Measurements from ENCODE around the gene KHDRBS1. TPM values are rescaled to one million over a fixed set of nuclear protein-coding genes. Genes with fewer than 3 reads are reported as not detected.

KHDRBS1 gene
- total and polyA plus RNA-seq, 9 of the 15 experiments (the other 6 are each of a cell fraction or from before 2014, with no cell fraction given) = 48.4 to 257 (median 114) TPM

GRCh38 chr1:32020339-32020738 is 6.7 kb downstream of the KHDRBS1 start:
- peak overlapping the region; percentile 1 to 77; a peak in 2 of 4 replicates for H3K9ac ChIP-seq (ENCODE audit: insufficient read depth in 1 of 2, low read depth in 2 of 2, low read length in 2 of 2)
- POLR2A ChIA-PET = interaction anchor here (0.6 to 1.8 kb wide), 5 partner anchors 10 to 803 kb away, joined by 3 to 5 read pairs (median 3); no protein-coding TSS in a partner anchor
- no peaks in the 10 kb centered on the region for H3K9me1 ChIP-seq (ENCODE audit: control insufficient read depth, insufficient read depth, low read length)
- intact Hi-C loops (cut with micrococcal nuclease) (loop anchor here (5.0 kb wide), 1 partner anchor 83 kb away; the partner anchor contains the start of gene PTP4A2), in situ Hi-C loops (cut with MboI) (no loop called here)
- DNase-seq (ENCODE audit: extremely low read depth in 1 of 4, low spot score in 3 of 4) = no peak
- peaks cover 21% of the 10 kb centered on the region for H4K20me1 ChIP-seq (replicated peaks; ENCODE audit: control insufficient read depth, insufficient read depth, low read length)
- TSS peak; percentile 0 for BruUV-seq (replicated peaks)
- no peaks in the 10 kb centered on the region for H3K9me3 ChIP-seq (replicated peaks; ENCODE audit: control insufficient read depth, insufficient read depth, low read depth, low read length)
- 50% methylated on average over 6 of the region's 6 CpGs for WGBS (ENCODE audit: insufficient coverage, low coverage, missing lambda C conversion rate)
- ATAC-seq = no peak
- H3K4me3 ChIP-seq = no peak overlapping the region
- CTCF ChIA-PET (ENCODE audit: low intra/inter-chr PET ratio) = no interaction called here
- peak overlapping the region; percentile 8; the same call in 1 of the 2 replicates for H3K4me2 ChIP-seq (ENCODE audit: insufficient read depth, low read length)
- no peak for TF ChIP-seq ZNF174 (CRISPR knock-in tag; IDR thresholded peaks at IDR 0.05)
- no peak for TF ChIP-seq BCOR (IDR thresholded peaks at IDR 0.05)
- no peak for TF ChIP-seq E2F5 (CRISPR knock-in tag; IDR thresholded peaks at IDR 0.05)
- no peak for TF ChIP-seq RFX5 (IDR thresholded peaks at IDR 0.05; ENCODE audit: low read depth, low read length)
- no peak for TF ChIP-seq DPF2 (IDR thresholded peaks at IDR 0.05)
- TF ChIP-seq HSF4 (CRISPR knock-in tag; IDR thresholded peaks at IDR 0.05; ENCODE audit: borderline replicate concordance) = no peak
- TF ChIP-seq HCFC1 (IDR thresholded peaks at IDR 0.05; ENCODE audit: low read depth, low read length) = no peak
- no peak for TF ChIP-seq ZNF197 (CRISPR knock-in tag; IDR thresholded peaks at IDR 0.05; ENCODE audit: low read depth)
- no peak for TF ChIP-seq GATA2 (CRISPR knock-in tag; IDR thresholded peaks at IDR 0.05)
- no peak; a peak in 1 of 4 replicates for TF ChIP-seq HDAC1 (IDR thresholded peaks at IDR 0.05)
- TF ChIP-seq CTBP1 (IDR thresholded peaks at IDR 0.05; ENCODE audit: borderline replicate concordance) = no peak
- TF ChIP-seq CC2D1A (IDR thresholded peaks at IDR 0.05) = no peak
- TF ChIP-seq PTBP1 (IDR thresholded peaks at IDR 0.05; ENCODE audit: low read depth, low read length) = no peak
- no peak for TF ChIP-seq ZNF785 (CRISPR knock-in tag; IDR thresholded peaks at IDR 0.05)
- no peak for TF ChIP-seq DACH1 (IDR thresholded peaks at IDR 0.05; ENCODE audit: partially characterized antibody)
- TF ChIP-seq TAF7 (tag; IDR thresholded peaks at IDR 0.05) = no peak
- no peak for TF ChIP-seq FOXK1 (CRISPR knock-in tag; IDR thresholded peaks at IDR 0.05; ENCODE audit: borderline replicate concordance)
- no peak for TF ChIP-seq ZNF175 (CRISPR knock-in tag; IDR thresholded peaks at IDR 0.05; ENCODE audit: low read depth)
- TF ChIP-seq GABPB2 (CRISPR knock-in tag; conservative IDR thresholded peaks at IDR 0.05) = no peak
- TF ChIP-seq ZNF263 (CRISPR knock-in tag; IDR thresholded peaks at IDR 0.05; ENCODE audit: borderline replicate concordance) = no peak
- peaks cover 98% of the 10 kb centered on the region for H3K79me2 ChIP-seq (ENCODE audit: control insufficient read depth, insufficient read depth, low read length)
- H2AFZ ChIP-seq (ENCODE audit: low read depth, low read length) = no peak overlapping the region
- H3K27me3 ChIP-seq (ENCODE audit: control insufficient read depth in 2 of 2, insufficient read depth in 2 of 2, low read length in 2 of 2) = no peaks in the 10 kb centered on the region
- H3K36me3 ChIP-seq (ENCODE audit: control insufficient read depth, insufficient read depth, low read length) = peaks cover 70% of the 10 kb centered on the region
- no peak for FAIRE-seq
- H3K4me1 ChIP-seq (replicated peaks in 1 of 2; ENCODE audit: control insufficient read depth in 2 of 2, insufficient read depth in 2 of 2, low read length in 2 of 2) = peaks cover 41 to 67% of the 10 kb centered on the region in 2 experiments
- peak overlapping the region; percentile 50 for H3K27ac ChIP-seq (ENCODE audit: extremely low read depth, low read depth, low read length)

All from K562 (cell line).